GM23338 (cell line): Measurements from ENCODE around the gene ABL1.

Experiments used
- CREB1 ChIP-seq: fragments of 250-450 bp; sonication (Bioruptor Pico); IDR thresholded peaks from 2 replicates; pipeline ENCODE4 v1.5.0; 2020; ENCODE audit warnings: low read depth, mild to moderate bottlenecking, moderate library complexity
- EZH2 ChIP-seq: fragments of 200-600 bp; sonication (generic); IDR thresholded peaks from one replicate; pipeline ENCODE4 v1.8.0; 2017; ENCODE audit warnings: antibody characterized with exemption, mild to moderate bottlenecking, low read depth; ENCODE audit not compliant: unreplicated experiment
- EZH2phosphoT487 ChIP-seq: fragments of 200-600 bp; sonication (generic); IDR thresholded peaks from one replicate; pipeline ENCODE4 v1.8.1; 2018; ENCODE audit warnings: antibody characterized with exemption; ENCODE audit not compliant: unreplicated experiment
- POLR2AphosphoS5 ChIP-seq: IDR thresholded peaks from 2 replicates; pipeline ENCODE4 v1.6.1; 2016; ENCODE audit warnings: antibody characterized with exemption, low read depth
- TF ChIP-seq, protein P1 (sequence below), 2 experiments: fragments of 200-600 bp in 1 of 2; sonication (generic) in 1 of 2; conservative IDR thresholded peaks; 2 replicates each; pipeline versions ENCODE4 v1.5.1 to v1.6.1; 2016 to 2017; ENCODE audit warnings: antibody characterized with exemption in 2 of 2, low read depth in 2 of 2, mild to moderate bottlenecking in 2 of 2, moderate library complexity in 1 of 2
- TF ChIP-seq, protein P2 (sequence below): IDR thresholded peaks from one replicate; pipeline ENCODE4 v1.6.1; 2018; ENCODE audit warnings: antibody characterized with exemption; ENCODE audit not compliant: unreplicated experiment

DNA sequence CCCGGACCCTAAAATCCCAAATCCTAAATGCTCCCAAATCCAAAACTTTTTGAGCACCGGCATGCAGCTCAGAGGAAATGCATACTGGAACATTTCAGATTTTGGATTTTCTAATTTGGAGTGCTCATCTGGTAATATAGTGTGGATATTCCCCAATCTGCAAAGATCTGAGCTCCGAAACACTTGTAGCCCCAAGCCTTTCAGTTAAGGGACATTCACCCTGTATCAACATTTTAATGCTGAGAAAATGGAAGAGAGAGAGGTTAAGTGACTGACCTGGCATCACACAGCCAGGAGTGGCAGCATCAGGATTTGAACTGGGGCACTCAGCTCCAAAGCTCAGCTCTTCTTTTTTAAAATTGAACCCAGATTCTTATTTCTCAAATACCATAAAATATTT lies 30.9 kb downstream of the ABL1 start:
- TF ChIP-seq, protein P1, sequence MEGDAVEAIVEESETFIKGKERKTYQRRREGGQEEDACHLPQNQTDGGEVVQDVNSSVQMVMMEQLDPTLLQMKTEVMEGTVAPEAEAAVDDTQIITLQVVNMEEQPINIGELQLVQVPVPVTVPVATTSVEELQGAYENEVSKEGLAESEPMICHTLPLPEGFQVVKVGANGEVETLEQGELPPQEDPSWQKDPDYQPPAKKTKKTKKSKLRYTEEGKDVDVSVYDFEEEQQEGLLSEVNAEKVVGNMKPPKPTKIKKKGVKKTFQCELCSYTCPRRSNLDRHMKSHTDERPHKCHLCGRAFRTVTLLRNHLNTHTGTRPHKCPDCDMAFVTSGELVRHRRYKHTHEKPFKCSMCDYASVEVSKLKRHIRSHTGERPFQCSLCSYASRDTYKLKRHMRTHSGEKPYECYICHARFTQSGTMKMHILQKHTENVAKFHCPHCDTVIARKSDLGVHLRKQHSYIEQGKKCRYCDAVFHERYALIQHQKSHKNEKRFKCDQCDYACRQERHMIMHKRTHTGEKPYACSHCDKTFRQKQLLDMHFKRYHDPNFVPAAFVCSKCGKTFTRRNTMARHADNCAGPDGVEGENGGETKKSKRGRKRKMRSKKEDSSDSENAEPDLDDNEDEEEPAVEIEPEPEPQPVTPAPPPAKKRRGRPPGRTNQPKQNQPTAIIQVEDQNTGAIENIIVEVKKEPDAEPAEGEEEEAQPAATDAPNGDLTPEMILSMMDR (conservative IDR thresholded peaks at IDR 0.05; ENCODE audit: low read depth in 2 of 2): no peak
- TF ChIP-seq, protein P2, sequence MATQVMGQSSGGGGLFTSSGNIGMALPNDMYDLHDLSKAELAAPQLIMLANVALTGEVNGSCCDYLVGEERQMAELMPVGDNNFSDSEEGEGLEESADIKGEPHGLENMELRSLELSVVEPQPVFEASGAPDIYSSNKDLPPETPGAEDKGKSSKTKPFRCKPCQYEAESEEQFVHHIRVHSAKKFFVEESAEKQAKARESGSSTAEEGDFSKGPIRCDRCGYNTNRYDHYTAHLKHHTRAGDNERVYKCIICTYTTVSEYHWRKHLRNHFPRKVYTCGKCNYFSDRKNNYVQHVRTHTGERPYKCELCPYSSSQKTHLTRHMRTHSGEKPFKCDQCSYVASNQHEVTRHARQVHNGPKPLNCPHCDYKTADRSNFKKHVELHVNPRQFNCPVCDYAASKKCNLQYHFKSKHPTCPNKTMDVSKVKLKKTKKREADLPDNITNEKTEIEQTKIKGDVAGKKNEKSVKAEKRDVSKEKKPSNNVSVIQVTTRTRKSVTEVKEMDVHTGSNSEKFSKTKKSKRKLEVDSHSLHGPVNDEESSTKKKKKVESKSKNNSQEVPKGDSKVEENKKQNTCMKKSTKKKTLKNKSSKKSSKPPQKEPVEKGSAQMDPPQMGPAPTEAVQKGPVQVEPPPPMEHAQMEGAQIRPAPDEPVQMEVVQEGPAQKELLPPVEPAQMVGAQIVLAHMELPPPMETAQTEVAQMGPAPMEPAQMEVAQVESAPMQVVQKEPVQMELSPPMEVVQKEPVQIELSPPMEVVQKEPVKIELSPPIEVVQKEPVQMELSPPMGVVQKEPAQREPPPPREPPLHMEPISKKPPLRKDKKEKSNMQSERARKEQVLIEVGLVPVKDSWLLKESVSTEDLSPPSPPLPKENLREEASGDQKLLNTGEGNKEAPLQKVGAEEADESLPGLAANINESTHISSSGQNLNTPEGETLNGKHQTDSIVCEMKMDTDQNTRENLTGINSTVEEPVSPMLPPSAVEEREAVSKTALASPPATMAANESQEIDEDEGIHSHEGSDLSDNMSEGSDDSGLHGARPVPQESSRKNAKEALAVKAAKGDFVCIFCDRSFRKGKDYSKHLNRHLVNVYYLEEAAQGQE: no peak
- TF ChIP-seq POLR2AphosphoS5 (no peak), EZH2phosphoT487 (no peak), EZH2 (no peak), CREB1 (CRISPR knock-in tag) (no peak)
